HUDEP-2 (cell line): ENCODE results near the gene CAPN15.

Experiments
- DNase-seq, 76 experiments: peaks; one replicate each; lab custom pipeline; 2025; ENCODE audit not compliant: unreplicated experiment in 76 of 76; lab: John Stamatoyannopoulos, UW

The CAPN15 gene

GRCh38 chr16:574021-574760 lies 46.7 kb downstream of the CAPN15 start:
- no peak for DNase-seq

- no peak for DNase-seq
These were observed 48.1 kb downstream of the CAPN15 start for GRCh38 chr16:575354-576196.

GRCh38 chr16:576197-576822 lies 48.8 kb downstream of the CAPN15 start:
- peak in 3 of 76 experiments; percentile 20 to 39 (median 26) for DNase-seq

GRCh38 chr16:576823-577201 lies 49.3 kb downstream of the CAPN15 start:
- no peak for DNase-seq

- DNase-seq: no peak
These were observed 50.3 kb downstream of the CAPN15 start for GRCh38 chr16:577796-578195.

- no peak for DNase-seq
These were observed 50.8 kb downstream of the CAPN15 start for GRCh38 chr16:578232-578869.

GRCh38 chr16:578870-579405 lies 51.4 kb downstream of the CAPN15 start:
- peak in 74 of 76 experiments; percentile 6 to 88 (median 75) for DNase-seq

GRCh38 chr16:580141-580945 lies 52.8 kb downstream of the CAPN15 start:
- DNase-seq: no peak

- no peak for DNase-seq
These were observed 53.5 kb downstream of the CAPN15 start for GRCh38 chr16:580946-581498.

- no peak for DNase-seq
These were observed 54.7 kb downstream of the CAPN15 start for GRCh38 chr16:582218-582613.

GRCh38 chr16:582614-583331 lies 55.3 kb downstream of the CAPN15 start:
- no peak for DNase-seq

GRCh38 chr16:583470-583814 lies 55.9 kb downstream of the CAPN15 start:
- no peak for DNase-seq

- DNase-seq: peak in 5 of 76 experiments; percentile 10 to 41 (median 26)
These were observed 56.5 kb downstream of the CAPN15 start for GRCh38 chr16:583815-584591.

GRCh38 chr16:585351-585750 lies 57.8 kb downstream of the CAPN15 start:
- peak in 21 of 76 experiments; percentile 14 to 59 (median 31) for DNase-seq

- peak in 7 of 76 experiments; percentile 16 to 58 (median 46) for DNase-seq
These were observed 58.6 kb downstream of the CAPN15 start for GRCh38 chr16:586047-586644.

GRCh38 chr16:586645-587590 lies 59.4 kb downstream of the CAPN15 start:
- DNase-seq: peak in 15 of 76 experiments; percentile 19 to 58 (median 30)

GRCh38 chr16:588639-588888 lies 61.1 kb downstream of the CAPN15 start:
- peak in 41 of 76 experiments; percentile 15 to 71 (median 46) for DNase-seq
